Keratinocyte (primary cell): ENCODE data around the gene BEST2. TPM values are rescaled to one million over a fixed set of nuclear protein-coding genes. Genes with fewer than 3 reads are reported as not detected.
A peak's percentile ranks its signal among the peaks of the same experiment; 100 is the strongest.

ENCODE experiments used
- DNase-seq: peaks from one replicate; pipeline ENCODE4 v3.0.0-alpha.2; 2011; ENCODE audit warnings: low read depth, missing footprints, low spot score
- FAIRE-seq: peaks from 2 replicates; lab custom pipeline; 2011; peaks lifted over from hg19 to GRCh38; lab: Jason Lieb, UNC
- H2AFZ ChIP-seq: 2 replicates; pipeline ENCODE4 v1.6.0; 2012; ENCODE audit warnings: low read length, control low read depth, inconsistent platforms; ENCODE audit not compliant: control insufficient read depth
- H3K27ac ChIP-seq: 2 replicates; pipeline ENCODE4 v1.5.1; 2011; ENCODE audit warnings: low read length; ENCODE audit not compliant: control insufficient read depth, insufficient read depth
- H3K27me3 ChIP-seq: 3 replicates; pipeline ENCODE4 v1.6.0; 2011; ENCODE audit warnings: low read length; ENCODE audit not compliant: control insufficient read depth, insufficient read depth; ENCODE audit errors: extremely low read depth
- H3K36me3 ChIP-seq, 2 experiments: 2 replicates in 1 of 2; 3 replicates in 1 of 2; pipeline ENCODE4 v1.5.1; 2011; ENCODE audit warnings: low read length in 2 of 2, mild to moderate bottlenecking in 1 of 2; ENCODE audit not compliant: control insufficient read depth in 2 of 2, insufficient read depth in 2 of 2; ENCODE audit errors: extremely low read depth in 1 of 2
- H3K4me1 ChIP-seq: 3 replicates; pipeline ENCODE4 v1.5.1; 2011; ENCODE audit warnings: low read length; ENCODE audit not compliant: control insufficient read depth, insufficient read depth; ENCODE audit errors: extremely low read depth
- H3K4me2 ChIP-seq: 3 replicates; pipeline ENCODE4 v1.6.0; 2011; ENCODE audit warnings: low read depth, low read length; ENCODE audit not compliant: control insufficient read depth, insufficient read depth; ENCODE audit errors: extremely low read depth
- H3K4me3 ChIP-seq, 3 experiments: fragments of 200-600 bp in 1 of 3; sonication (generic) in 1 of 3; 2 replicates in 2 of 3; 3 replicates in 1 of 3; pipeline ENCODE4 v1.5.1; 2011 to 2016; ENCODE audit warnings: low read length in 3 of 3, mild to moderate bottlenecking in 3 of 3, control low read depth in 2 of 3, inconsistent platforms in 1 of 3, low read depth in 1 of 3, mixed read lengths in 1 of 3, mixed run types in 1 of 3, moderate library complexity in 1 of 3; ENCODE audit not compliant: control insufficient read depth in 2 of 3, insufficient read depth in 2 of 3; ENCODE audit errors: extremely low read depth in 1 of 3
- H3K79me2 ChIP-seq: 2 replicates; pipeline ENCODE4 v1.6.0; 2012; ENCODE audit warnings: low read length; ENCODE audit not compliant: control insufficient read depth, insufficient read depth
- H3K9ac ChIP-seq: 3 replicates; pipeline ENCODE4 v1.6.0; 2011; ENCODE audit warnings: low read length; ENCODE audit not compliant: control insufficient read depth, insufficient read depth; ENCODE audit errors: extremely low read depth
- H3K9me1 ChIP-seq: 3 replicates; pipeline ENCODE4 v1.6.0; 2011; ENCODE audit warnings: low read length; ENCODE audit not compliant: control insufficient read depth, insufficient read depth; ENCODE audit errors: extremely low read depth
- H3K9me3 ChIP-seq: 2 replicates; pipeline ENCODE4 v1.5.1; 2012; ENCODE audit warnings: low read depth, low read length; ENCODE audit not compliant: control insufficient read depth
- H4K20me1 ChIP-seq: 3 replicates; pipeline ENCODE4 v1.6.0; 2011; ENCODE audit warnings: low read length; ENCODE audit not compliant: control insufficient read depth, insufficient read depth; ENCODE audit errors: extremely low read depth
- CTCF ChIP-seq, 3 experiments: IDR thresholded peaks in 1 of 3; conservative IDR thresholded peaks in 1 of 3; optimal IDR thresholded peaks in 1 of 3; 2 replicates in 2 of 3; 3 replicates in 1 of 3; pipeline versions ENCODE3 to v1.5.1; 2011; ENCODE audit warnings: low read length in 3 of 3, mild to moderate bottlenecking in 3 of 3, moderate library complexity in 2 of 3, control low read depth in 1 of 3, inconsistent platforms in 1 of 3; ENCODE audit not compliant: insufficient read depth in 2 of 3; ENCODE audit errors: extremely low read depth in 1 of 3
- EZH2 ChIP-seq: IDR thresholded peaks from one replicate; pipeline ENCODE4 v1.6.1; 2012; ENCODE audit warnings: inconsistent platforms, mild to moderate bottlenecking, low read length, moderate library complexity
- dilution Hi-C: fragments of 300-500 bp; cut with MboI; formaldehyde crosslinking; loops from one replicate; pipeline ENCODE4 v1.7.0; 2020; ENCODE audit warnings: low sequenced_read_pairs; ENCODE audit not compliant: extremely low pct_ligation_motif_present
- polyA plus RNA-seq, 5 experiments: library from polyadenylated mRNA; depleted of rRNA in 3 of 5; stranded (reverse) in 3 of 5; stranded (forward) in 1 of 5; unstranded in 1 of 5; fragments of >200 nt; gene quantifications; 1 replicate in 1 of 5; 2 replicates in 3 of 5; 3 replicates in 1 of 5; pipeline versions ENCODE4 v1.2.1 to v1.2.3, GENCODE V29; 2011 to 2012; ENCODE audit warnings: missing spikeins in 2 of 5, low read depth in 1 of 5, low replicate concordance in 1 of 5

Gene BEST2
- polyA plus RNA-seq, 1 donor (not counting 4 experiments of a cell fraction or from before 2014, with no cell fraction given), result not detected

- no peaks in the 10 kb centered on the region for H3K79me2 ChIP-seq
- no peaks in the 10 kb centered on the region for H3K36me3 ChIP-seq
- H3K4me2 ChIP-seq, result peak overlapping the region; percentile 88
- no peak for TF ChIP-seq CTCF (optimal IDR thresholded peaks at IDR 0.05 in 1 of 3, IDR thresholded peaks at IDR 0.05 in 1 of 3, conservative IDR thresholded peaks at IDR 0.05 in 1 of 3; ENCODE audit: extremely low read depth in 1 of 3, insufficient read depth in 2 of 3, low read length in 3 of 3)
- TF ChIP-seq EZH2, result no peak
- no peak for FAIRE-seq
- H4K20me1 ChIP-seq, result no peaks in the 10 kb centered on the region
- DNase-seq, result no peak
- H3K27ac ChIP-seq, result peak overlapping the region; percentile 81
- peaks cover 68% of the 10 kb centered on the region for H3K4me1 ChIP-seq
- no peaks in the 10 kb centered on the region for H3K27me3 ChIP-seq
- H3K9me3 ChIP-seq, result no peaks in the 10 kb centered on the region
- peak overlapping the region in 1 of 3 experiments; percentile 9 for H3K4me3 ChIP-seq
- H3K9ac ChIP-seq, result peak overlapping the region; percentile 71
- H3K9me1 ChIP-seq, result no peaks in the 10 kb centered on the region
- peak overlapping the region; percentile 59 for H2AFZ ChIP-seq
- dilution Hi-C loops, result no loop called here
Observed at GRCh38 chr19:12784394-12784870, 32.8 kb downstream of the BEST2 start.

GRCh38 chr19:12784871-12785430 lies 33.4 kb downstream of the BEST2 start:
- no peak overlapping the region for H2AFZ ChIP-seq
- H3K27ac ChIP-seq, result peak overlapping the region; percentile 81
- H3K4me2 ChIP-seq, result peak overlapping the region; percentile 46
- no peaks in the 10 kb centered on the region for H3K36me3 ChIP-seq
- H4K20me1 ChIP-seq, result no peaks in the 10 kb centered on the region
- H3K79me2 ChIP-seq, result no peaks in the 10 kb centered on the region
- no peaks in the 10 kb centered on the region for H3K9me3 ChIP-seq
- DNase-seq, result no peak
- dilution Hi-C loops, result no loop called here
- H3K4me1 ChIP-seq, result peaks cover 68% of the 10 kb centered on the region
- peak overlapping the region; percentile 71 for H3K9ac ChIP-seq
- TF ChIP-seq CTCF (optimal IDR thresholded peaks at IDR 0.05 in 1 of 3, IDR thresholded peaks at IDR 0.05 in 1 of 3, conservative IDR thresholded peaks at IDR 0.05 in 1 of 3; ENCODE audit: extremely low read depth in 1 of 3, insufficient read depth in 2 of 3, low read length in 3 of 3), result no peak
- TF ChIP-seq EZH2, result no peak
- no peak overlapping the region for H3K4me3 ChIP-seq
- no peaks in the 10 kb centered on the region for H3K27me3 ChIP-seq
- FAIRE-seq, result no peak
- H3K9me1 ChIP-seq, result no peaks in the 10 kb centered on the region
